HCT116 (cell line): ENCODE data around the gene DDX60. TPM values are rescaled to one million over a fixed set of nuclear protein-coding genes. Genes with fewer than 3 reads are reported as not detected.

ENCODE experiments used
- ATAC-seq: fragments of 200-7000 bp; cut with Tn5 transposase; 2 replicates; pipeline ENCODE4 v1.9.1; 2020; ENCODE audit warnings: mild to moderate bottlenecking, moderate library complexity
- BruUV-seq: library from RNA; stranded (reverse); fragments of 400-500 nt; replicated peaks from 2 replicates; lab custom pipeline; 2021; lab: Mats Ljungman, UMichigan
- CTCF ChIA-PET: fragments of 300-600 bp; sonication (Branson Sonifier 250); formaldehyde crosslinking; loops from one replicate; lab custom pipeline; 2021; ENCODE audit warnings: antibody characterized with exemption; lab: Charles Lee
- POLR2A ChIA-PET: fragments of 300-600, 350-600 bp; sonication (Branson Sonifier 250); formaldehyde crosslinking; loops from one replicate; lab custom pipeline; 2021; ENCODE audit warnings: antibody characterized with exemption; lab: Charles Lee
- RAD21 ChIA-PET, 2 experiments: fragments of 300-600 bp; sonication (Branson Sonifier 250); formaldehyde crosslinking; loops; one replicate each; lab custom pipeline; 2023; ENCODE audit warnings: low total read pairs in 2 of 2; ENCODE audit not compliant: uncharacterized antibody in 2 of 2, unreplicated experiment in 2 of 2, low non-redundant PET in 1 of 2; lab: Charles Lee
- DNase-seq: peaks from one replicate; pipeline ENCODE4 v3.0.0-alpha.2; 2010; ENCODE audit warnings: low read depth, low spot score
- H2AFZ ChIP-seq: fragments of 200-600 bp; shearing (Covaris generic), sonication (generic); 2 replicates; pipeline ENCODE4 v1.6.1; 2017; ENCODE audit warnings: low read depth, mixed run types, mixed read lengths, antibody characterized with exemption, low read length; ENCODE audit not compliant: poor library complexity, severe bottlenecking
- H3K27ac ChIP-seq: 2 replicates; pipeline ENCODE4 v1.5.1; 2012; ENCODE audit warnings: low read depth, low read length
- H3K27me3 ChIP-seq: fragments of 200-600 bp; sonication (generic); 2 replicates; pipeline ENCODE4 v1.6.1; 2016; ENCODE audit warnings: mixed run types, low read length, mixed read lengths; ENCODE audit not compliant: insufficient read depth
- H3K36me3 ChIP-seq, 2 experiments: fragments of 200-500 bp in 1 of 2; fragments of 200-600 bp in 1 of 2; sonication (Bioruptor generic) in 1 of 2; sonication (generic) in 1 of 2; 2 replicates each; pipeline versions ENCODE4 v1.5.1 to v1.6.1; 2014 to 2016; ENCODE audit warnings: low read length in 2 of 2, inconsistent platforms in 1 of 2, mixed read lengths in 1 of 2, mixed run types in 1 of 2; ENCODE audit not compliant: insufficient read depth in 2 of 2, control insufficient read depth in 1 of 2
- H3K4me1 ChIP-seq, 2 experiments: fragments of 200-600 bp in 1 of 2; sonication (generic) in 1 of 2; 2 replicates each; pipeline versions ENCODE4 v1.5.1 to v1.6.1; 2012 to 2017; ENCODE audit warnings: low read length in 2 of 2, inconsistent platforms in 1 of 2, mild to moderate bottlenecking in 1 of 2, mixed read lengths in 1 of 2, mixed run types in 1 of 2, moderate library complexity in 1 of 2; ENCODE audit not compliant: insufficient read depth in 2 of 2, control insufficient read depth in 1 of 2
- H3K4me2 ChIP-seq: fragments of 200-600 bp; sonication (generic); 2 replicates; pipeline ENCODE4 v1.6.1; 2017; ENCODE audit warnings: mixed run types, low read length, mixed read lengths
- H3K4me3 ChIP-seq, 2 experiments: fragments of 200-600 bp in 1 of 2; sonication (generic) in 1 of 2; replicated peaks in 1 of 2; 2 replicates each; pipeline ENCODE4 v1.5.1; 2011 to 2016; ENCODE audit warnings: low read length in 2 of 2, control low read depth in 1 of 2, low read depth in 1 of 2, mild to moderate bottlenecking in 1 of 2, mixed read lengths in 1 of 2, mixed run types in 1 of 2
- H3K79me2 ChIP-seq: fragments of 200-600 bp; sonication (generic); 2 replicates; pipeline ENCODE4 v1.6.1; 2017; ENCODE audit warnings: mild to moderate bottlenecking, mixed run types, low read length, moderate library complexity, mixed read lengths; ENCODE audit not compliant: insufficient read depth
- H3K9ac ChIP-seq: fragments of 200-600 bp; sonication (generic); 2 replicates; pipeline ENCODE4 v1.6.1; 2016; ENCODE audit warnings: low read length, mixed read lengths
- H3K9me2 ChIP-seq: fragments of 200-600 bp; sonication (generic), shearing (Covaris generic); 2 replicates; pipeline ENCODE4 v1.6.1; 2017; ENCODE audit warnings: mixed run types, mild to moderate bottlenecking, moderate library complexity; ENCODE audit not compliant: insufficient read depth
- H3K9me3 ChIP-seq, 2 experiments: fragments of 200-500 bp in 1 of 2; fragments of 200-600 bp in 1 of 2; sonication (Bioruptor generic) in 1 of 2; sonication (generic) in 1 of 2; 2 replicates each; pipeline ENCODE4 v1.6.1; 2014 to 2017; ENCODE audit warnings: low read length in 2 of 2, mixed read lengths in 2 of 2, inconsistent platforms in 1 of 2, low read depth in 1 of 2, mild to moderate bottlenecking in 1 of 2, mixed run types in 1 of 2, moderate library complexity in 1 of 2; ENCODE audit not compliant: control insufficient read depth in 1 of 2, insufficient read depth in 1 of 2
- H4K20me1 ChIP-seq: fragments of 200-600 bp; sonication (generic), shearing (Covaris generic); 2 replicates; pipeline ENCODE4 v1.6.1; 2017; ENCODE audit warnings: mixed run types, mild to moderate bottlenecking, moderate library complexity; ENCODE audit not compliant: insufficient read depth
- CTCF ChIP-seq, 3 experiments: fragments of 200-600 bp in 1 of 3; sonication (generic) in 1 of 3; IDR thresholded peaks in 2 of 3; conservative IDR thresholded peaks in 1 of 3; 2 replicates each; pipeline ENCODE4 v1.5.1; 2012 to 2017; ENCODE audit warnings: low read depth in 2 of 3, low read length in 2 of 3, antibody characterized with exemption in 1 of 3, borderline replicate concordance in 1 of 3, control low read depth in 1 of 3, mild to moderate bottlenecking in 1 of 3, mixed read lengths in 1 of 3, mixed run types in 1 of 3, moderate library complexity in 1 of 3; ENCODE audit not compliant: insufficient read depth in 1 of 3
- ELF1 ChIP-seq: IDR thresholded peaks from 2 replicates; pipeline ENCODE4 v1.6.1; 2012; ENCODE audit warnings: low read depth, borderline replicate concordance
- EZH2 ChIP-seq: fragments of 200-600 bp; sonication (generic); IDR thresholded peaks from 2 replicates; pipeline ENCODE4 v1.6.1; 2017; ENCODE audit warnings: antibody characterized with exemption, mixed run types
- EZH2phosphoT487 ChIP-seq: fragments of 200-600 bp; IDR thresholded peaks from 2 replicates; pipeline ENCODE4 v1.6.1; 2018; ENCODE audit warnings: antibody characterized with exemption, borderline replicate concordance
- FOSL1 ChIP-seq: IDR thresholded peaks from 2 replicates; pipeline ENCODE4 v1.6.1; 2012; ENCODE audit warnings: low read depth
- JUND ChIP-seq: IDR thresholded peaks from 2 replicates; pipeline ENCODE4 v1.6.1; 2012
- MAX ChIP-seq: IDR thresholded peaks from 2 replicates; pipeline ENCODE4 v1.6.1; 2012
- POLR2A ChIP-seq: IDR thresholded peaks from 2 replicates; pipeline ENCODE4 v1.7.0; 2011; ENCODE audit warnings: borderline replicate concordance; ENCODE audit not compliant: insufficient read depth, insufficient read length; ENCODE audit errors: extremely low read depth
- RAD21 ChIP-seq: IDR thresholded peaks from 2 replicates; pipeline ENCODE4 v1.6.1; 2012; ENCODE audit warnings: low read depth, mild to moderate bottlenecking
- REST ChIP-seq: IDR thresholded peaks from 2 replicates; pipeline ENCODE4 v1.6.1; 2012; ENCODE audit warnings: low read depth
- SIN3A ChIP-seq: IDR thresholded peaks from 2 replicates; pipeline ENCODE4 v1.6.1; 2012; ENCODE audit warnings: low read depth
- SRF ChIP-seq: IDR thresholded peaks from 2 replicates; pipeline ENCODE4 v1.6.1; 2012; ENCODE audit warnings: low read depth
- TCF7L2 ChIP-seq: IDR thresholded peaks from 2 replicates; pipeline ENCODE4 v1.7.0; 2011; ENCODE audit warnings: borderline replicate concordance, inconsistent platforms; ENCODE audit not compliant: insufficient read depth, insufficient read length; ENCODE audit errors: extremely low read depth
- ZBTB33 ChIP-seq: IDR thresholded peaks from 2 replicates; pipeline ENCODE4 v1.6.1; 2011; ENCODE audit warnings: mild to moderate bottlenecking, low read length, moderate library complexity; ENCODE audit not compliant: insufficient replicate concordance; ENCODE audit errors: extremely low read depth
- ZFX ChIP-seq: fragments of 450-650 bp; IDR thresholded peaks from 2 replicates; pipeline ENCODE4 v1.6.1; 2017
- intact Hi-C: fragments of 100-400 bp; cut with micrococcal nuclease; formaldehyde crosslinking; loops from 2 replicates; pipeline ENCODE4 v1.10.0; 2022
- total RNA-seq: library from RNA; stranded (reverse); gene quantifications from one replicate; pipeline ENCODE4 v1.2.1, GENCODE V29; 2021; ENCODE audit not compliant: unreplicated experiment

Gene DDX60
- total RNA-seq, 1 experiment from 2014 or later, result 6.5 TPM

- CTCF ChIA-PET, result no interaction called here
- no peaks in the 10 kb centered on the region for H3K79me2 ChIP-seq
- no peaks in the 10 kb centered on the region for H3K27me3 ChIP-seq
- no peak overlapping the region for H3K4me2 ChIP-seq
- BruUV-seq, result no TSS peak
- RAD21 ChIA-PET, result no interaction called here
- intact Hi-C loops, result no loop called here
- H4K20me1 ChIP-seq, result no peaks in the 10 kb centered on the region
- no peaks in the 10 kb centered on the region for H3K9me2 ChIP-seq
- peaks cover 0 to 4% of the 10 kb centered on the region in 2 experiments; a peak in 1 of 4 replicates for H3K4me1 ChIP-seq
- H3K36me3 ChIP-seq, result 0 out of 4 replicates have a peak, but pooled peaks cover 0 to 5% of the 10 kb centered on the region in 2 experiments
- POLR2A ChIA-PET, result no interaction called here
- no peak overlapping the region for H3K9ac ChIP-seq
- no peaks in the 10 kb centered on the region for H3K9me3 ChIP-seq
- no peak overlapping the region for H3K27ac ChIP-seq
- no peak for TF ChIP-seq REST
- no peak for TF ChIP-seq EZH2
- TF ChIP-seq SIN3A, result no peak
- TF ChIP-seq JUND, result no peak
- no peak for TF ChIP-seq ZBTB33
- no peak for TF ChIP-seq TCF7L2
- TF ChIP-seq CTCF (IDR thresholded peaks at IDR 0.05 in 2 of 3, conservative IDR thresholded peaks at IDR 0.05 in 1 of 3; ENCODE audit: borderline replicate concordance in 1 of 3, insufficient read depth in 1 of 3, low read depth in 2 of 3, low read length in 2 of 3), result no peak
- no peak for TF ChIP-seq SRF
- no peak for TF ChIP-seq POLR2A
- TF ChIP-seq ELF1, result no peak
- TF ChIP-seq ZFX, result no peak
- TF ChIP-seq MAX, result no peak
- no peak for TF ChIP-seq RAD21
- TF ChIP-seq EZH2phosphoT487, result no peak
- TF ChIP-seq FOSL1, result no peak
- H3K4me3 ChIP-seq, result no peak overlapping the region
- DNase-seq, result no peak
- no peak for ATAC-seq
- H2AFZ ChIP-seq, result no peak overlapping the region
Measured at GRCh38 chr4:168306476-168306875, 12.1 kb downstream of the DDX60 start.
